Thyroid gland (tissue), 4 donors: ENCODE data around the gene ALPK1.

Experiments used
- POLR2A ChIP-seq, 2 donors: fragments of 450-650 bp; IDR thresholded peaks; one replicate each; pipeline ENCODE4 v1.6.1; 2017; ENCODE audit warnings: antibody characterized with exemption in 2 of 2, mild to moderate bottlenecking in 2 of 2, moderate library complexity in 1 of 2
- TF ChIP-seq, protein P1 (sequence below), 6 experiments: fragments of 200-600 bp in 3 of 6; fragments of 450-650 bp in 3 of 6; sonication (generic) in 3 of 6; IDR thresholded peaks; one replicate each; pipeline ENCODE4 v1.5.1; 2016 to 2019; ENCODE audit warnings: antibody characterized with exemption in 6 of 6, mild to moderate bottlenecking in 2 of 6, inconsistent platforms in 1 of 6, moderate library complexity in 1 of 6

DNA sequence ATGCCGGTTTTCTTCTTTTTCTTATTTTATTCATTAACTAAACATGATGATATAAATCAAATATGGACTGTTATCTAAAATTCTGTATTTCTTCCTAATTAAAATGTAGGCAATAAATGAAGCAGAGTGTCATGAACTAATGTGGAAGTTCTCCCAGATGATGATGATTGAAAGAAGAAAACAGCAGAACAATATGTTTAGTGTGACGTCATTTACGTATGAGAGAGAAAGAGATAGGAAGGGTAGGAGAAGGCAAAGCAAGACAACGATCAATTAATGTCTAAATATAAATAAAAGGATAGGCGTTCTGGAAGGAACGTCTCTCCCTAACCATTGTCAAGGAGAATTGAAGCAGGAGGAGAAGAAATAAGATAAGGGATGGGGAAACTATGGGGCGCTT lies 113.6 kb downstream of the ALPK1 start:
- TF ChIP-seq, protein P1, sequence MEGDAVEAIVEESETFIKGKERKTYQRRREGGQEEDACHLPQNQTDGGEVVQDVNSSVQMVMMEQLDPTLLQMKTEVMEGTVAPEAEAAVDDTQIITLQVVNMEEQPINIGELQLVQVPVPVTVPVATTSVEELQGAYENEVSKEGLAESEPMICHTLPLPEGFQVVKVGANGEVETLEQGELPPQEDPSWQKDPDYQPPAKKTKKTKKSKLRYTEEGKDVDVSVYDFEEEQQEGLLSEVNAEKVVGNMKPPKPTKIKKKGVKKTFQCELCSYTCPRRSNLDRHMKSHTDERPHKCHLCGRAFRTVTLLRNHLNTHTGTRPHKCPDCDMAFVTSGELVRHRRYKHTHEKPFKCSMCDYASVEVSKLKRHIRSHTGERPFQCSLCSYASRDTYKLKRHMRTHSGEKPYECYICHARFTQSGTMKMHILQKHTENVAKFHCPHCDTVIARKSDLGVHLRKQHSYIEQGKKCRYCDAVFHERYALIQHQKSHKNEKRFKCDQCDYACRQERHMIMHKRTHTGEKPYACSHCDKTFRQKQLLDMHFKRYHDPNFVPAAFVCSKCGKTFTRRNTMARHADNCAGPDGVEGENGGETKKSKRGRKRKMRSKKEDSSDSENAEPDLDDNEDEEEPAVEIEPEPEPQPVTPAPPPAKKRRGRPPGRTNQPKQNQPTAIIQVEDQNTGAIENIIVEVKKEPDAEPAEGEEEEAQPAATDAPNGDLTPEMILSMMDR (IDR thresholded peaks at IDR 0.05), result no peak
- TF ChIP-seq POLR2A (IDR thresholded peaks at IDR 0.05), result no peak
